Type B pancreatic cell (in vitro differentiated cells): ENCODE measurements around the gene SMOC2. TPM values are rescaled to one million over a fixed set of nuclear protein-coding genes. Genes with fewer than 3 reads are reported as not detected.

Source experiments
- DNase-seq: peaks from one replicate; pipeline ENCODE4 v3.0.0; 2021; ENCODE audit warnings: mixed read lengths; ENCODE audit not compliant: unreplicated experiment; ENCODE audit errors: extremely low spot score
- H3K27ac Mint-ChIP-seq: 2 replicates; pipeline ENCODE4 v1.8.0; 2021; ENCODE audit warnings: mild to moderate bottlenecking, mixed read lengths
- H3K27me3 Mint-ChIP-seq: 2 replicates; pipeline ENCODE4 v1.8.0; 2021; ENCODE audit warnings: mixed read lengths
- H3K36me3 Mint-ChIP-seq: 2 replicates; pipeline ENCODE4 v1.8.0; 2021; ENCODE audit warnings: mixed read lengths
- H3K4me1 Mint-ChIP-seq: one replicate; pipeline ENCODE4 v1.8.0; 2021; ENCODE audit warnings: mixed read lengths; ENCODE audit not compliant: unreplicated experiment
- H3K4me3 Mint-ChIP-seq: 2 replicates; pipeline ENCODE4 v1.8.0; 2021; ENCODE audit warnings: mild to moderate bottlenecking, mixed read lengths
- H3K9me3 Mint-ChIP-seq: 2 replicates; pipeline ENCODE4 v1.8.0; 2021; ENCODE audit warnings: mixed read lengths
- CTCF ChIP-seq: fragments of 200-600 bp; sonication (generic); conservative IDR thresholded peaks from 2 replicates; pipeline ENCODE4 v1.5.0; 2021; ENCODE audit warnings: antibody characterized with exemption, mild to moderate bottlenecking
- total RNA-seq: library from RNA; stranded (reverse); gene quantifications from 2 replicates; pipeline ENCODE4 v1.2.1, GENCODE V29; 2021; ENCODE audit warnings: low replicate concordance

Gene SMOC2
- total RNA-seq, 1 donor from 2014 or later: 18.9 TPM

GRCh38 chr6:168601111-168601510, 160.1 kb downstream of the SMOC2 start:
- Mint-ChIP-seq H3K9me3 (no peaks in the 10 kb centered on the region), H3K4me1 (peaks cover 32% of the 10 kb centered on the region), H3K36me3 (no peaks in the 10 kb centered on the region), H3K27ac (no peak overlapping the region), H3K27me3 (peaks cover 10% of the 10 kb centered on the region), H3K4me3 (no peak overlapping the region)
- DNase-seq: no peak
- no peak for TF ChIP-seq CTCF

- Mint-ChIP-seq H3K9me3 (no peaks in the 10 kb centered on the region), H3K4me1 (peaks cover 32% of the 10 kb centered on the region), H3K4me3 (no peak overlapping the region), H3K36me3 (no peaks in the 10 kb centered on the region), H3K27ac (no peak overlapping the region), H3K27me3 (peaks cover 10% of the 10 kb centered on the region)
- TF ChIP-seq CTCF: no peak
- DNase-seq: no peak
Measured at GRCh38 chr6:168601546-168601945, 160.6 kb downstream of the SMOC2 start.

- DNase-seq: no peak
- Mint-ChIP-seq H3K9me3 (no peaks in the 10 kb centered on the region), H3K27ac (no peak overlapping the region), H3K27me3 (peaks cover 4% of the 10 kb centered on the region), H3K4me1 (peaks cover 36% of the 10 kb centered on the region), H3K36me3 (no peaks in the 10 kb centered on the region), H3K4me3 (no peak overlapping the region)
- no peak for TF ChIP-seq CTCF
Measured at GRCh38 chr6:168602576-168602975, 161.6 kb downstream of the SMOC2 start.

- Mint-ChIP-seq H3K9me3 (no peaks in the 10 kb centered on the region), H3K27me3 (no peaks in the 10 kb centered on the region), H3K4me1 (peaks cover 34% of the 10 kb centered on the region), H3K27ac (no peak overlapping the region), H3K36me3 (no peaks in the 10 kb centered on the region), H3K4me3 (no peak overlapping the region)
- no peak for TF ChIP-seq CTCF
- DNase-seq: peak; percentile 54
Measured at GRCh38 chr6:168603234-168603633, 162.2 kb downstream of the SMOC2 start.

GRCh38 chr6:168605964-168606363, 165.0 kb downstream of the SMOC2 start:
- H3K36me3 Mint-ChIP-seq: no peaks in the 10 kb centered on the region
- no peaks in the 10 kb centered on the region for H3K9me3 Mint-ChIP-seq
- H3K27me3 Mint-ChIP-seq: no peaks in the 10 kb centered on the region
- no peak for TF ChIP-seq CTCF
- H3K4me1 Mint-ChIP-seq: peaks cover 46% of the 10 kb centered on the region
- no peak for DNase-seq
- no peak overlapping the region for H3K27ac Mint-ChIP-seq
- H3K4me3 Mint-ChIP-seq: no peak overlapping the region

GRCh38 chr6:168606722-168607121, 165.7 kb downstream of the SMOC2 start:
- Mint-ChIP-seq H3K27ac (no peak overlapping the region), H3K4me3 (no peak overlapping the region), H3K9me3 (no peaks in the 10 kb centered on the region), H3K36me3 (no peaks in the 10 kb centered on the region), H3K27me3 (no peaks in the 10 kb centered on the region), H3K4me1 (peaks cover 42% of the 10 kb centered on the region)
- DNase-seq: no peak
- no peak for TF ChIP-seq CTCF
